HG03045 (cell line): ENCODE data around the gene LIG3.
"Not testable (repeated sequence)": the region's sequence is repeated elsewhere in the genome, so short reads cannot be mapped to it uniquely, and the experiment has no call there.

Source experiments
- ATAC-seq: cut with Tn5 transposase; IDR thresholded peaks from one replicate; pipeline ENCODE4 v1.9.1; 2021; ENCODE audit warnings: mild to moderate bottlenecking, moderate library complexity; ENCODE audit not compliant: unreplicated experiment

Gene LIG3

GRCh38 chr17:35030780-35031179, 50.5 kb downstream of the LIG3 start:
- ATAC-seq, result no peak

- ATAC-seq, result no peak
Measured at GRCh38 chr17:35038453-35038852, 58.1 kb downstream of the LIG3 start.

GRCh38 chr17:35041390-35041789, 61.1 kb downstream of the LIG3 start:
- ATAC-seq, result no peak

- ATAC-seq, result no peak
Measured at GRCh38 chr17:35044181-35044580, 63.9 kb downstream of the LIG3 start.

- not testable (repeated sequence) for ATAC-seq
Measured at GRCh38 chr17:35045458-35045979, 65.2 kb downstream of the LIG3 start.

GRCh38 chr17:35046245-35046644, 65.9 kb downstream of the LIG3 start:
- ATAC-seq, result no peak

- no peak for ATAC-seq
Measured at GRCh38 chr17:35046740-35047283, 66.5 kb downstream of the LIG3 start.

- no peak for ATAC-seq
Measured at GRCh38 chr17:35048685-35049379, 68.5 kb downstream of the LIG3 start.

- no peak for ATAC-seq
Measured at GRCh38 chr17:35050170-35050569, 69.9 kb downstream of the LIG3 start.

- no peak for ATAC-seq
Measured at GRCh38 chr17:35051183-35051578, 70.9 kb downstream of the LIG3 start.

GRCh38 chr17:35051579-35052240, 71.4 kb downstream of the LIG3 start:
- no peak for ATAC-seq

GRCh38 chr17:35052241-35052610, 71.9 kb downstream of the LIG3 start:
- ATAC-seq, result no peak

GRCh38 chr17:35052780-35053179, 72.5 kb downstream of the LIG3 start:
- ATAC-seq, result no peak

GRCh38 chr17:35053204-35053603, 72.9 kb downstream of the LIG3 start:
- ATAC-seq, result no peak

GRCh38 chr17:35056013-35056412, 75.7 kb downstream of the LIG3 start:
- no peak for ATAC-seq

- no peak for ATAC-seq
Measured at GRCh38 chr17:35057332-35057915, 77.1 kb downstream of the LIG3 start.
